Measurements from ENCODE around the gene GAB1. TPM values are rescaled to one million over a fixed set of nuclear protein-coding genes. Genes with fewer than 3 reads are reported as not detected.
A peak's percentile ranks its signal among the peaks of the same experiment; 100 is the strongest.

GAB1 gene
- total and polyA plus RNA-seq, 2 donors (not counting 1 experiment from before 2014, with no cell fraction given) = 4.7 to 10.8 TPM

- Histone ChIP-seq H3K9ac (ENCODE audit: low read length) (peak overlapping the region; percentile 81), H3K4me2 (replicated peaks; ENCODE audit: low read depth, low read length, poor library complexity, severe bottlenecking) (peak overlapping the region; percentile 76), H3K4me3 (ENCODE audit: control extremely low read depth in 1 of 5, extremely low read depth in 1 of 5, insufficient read depth in 1 of 5, low read depth in 2 of 5, low read length in 4 of 5) (peak overlapping the region; percentile 81 to 97 (median 93)), H3K4me1 (ENCODE audit: control insufficient read depth in 2 of 2, insufficient read depth in 2 of 2, low read length in 2 of 2) (peaks cover 28 to 29% of the 10 kb centered on the region in 2 donors), H3K9me3 (ENCODE audit: control extremely low read depth in 1 of 3, control insufficient read depth in 2 of 3, insufficient read depth in 1 of 3, low read length in 2 of 3) (no peaks in the 10 kb centered on the region), H2AFZ (ENCODE audit: insufficient read depth, low read depth, low read length, poor library complexity, severe bottlenecking) (peak overlapping the region; percentile 79), H3K79me2 (ENCODE audit: control insufficient read depth, insufficient read depth, low read length) (peaks cover 54% of the 10 kb centered on the region), H3K27me3 (replicated peaks in 1 of 4; ENCODE audit: control extremely low read depth in 1 of 4, control insufficient read depth in 3 of 4, insufficient read depth in 4 of 4, low read length in 3 of 4) (no peaks in the 10 kb centered on the region), H3K36me3 (replicated peaks in 1 of 2; ENCODE audit: control extremely low read depth in 1 of 2, control insufficient read depth in 1 of 2, extremely low read depth in 1 of 2, insufficient read depth in 2 of 2, low read length in 1 of 2) (peaks cover 3 to 13% of the 10 kb centered on the region in 2 experiments), H3K27ac (ENCODE audit: low read length in 2 of 2) (peak overlapping the region; percentile 94 to 99), H4K20me1 (ENCODE audit: control insufficient read depth, insufficient read depth, low read length, poor library complexity, severe bottlenecking) (peaks cover 41% of the 10 kb centered on the region)
- ATAC-seq (ENCODE audit: low read depth) (no peak), DNase-seq (no peak)
- Mint-ChIP-seq H3K9me3 (ENCODE audit: insufficient read depth) (no peaks in the 10 kb centered on the region), H3K27me3 (peaks cover 8% of the 10 kb centered on the region), H3K27ac (peak overlapping the region; percentile 100), H3K4me1 (peaks cover 43% of the 10 kb centered on the region), H3K4me3 (peak overlapping the region; percentile 100)
- TF ChIP-seq CTCF (IDR thresholded peaks at IDR 0.05) = no peak
- TF ChIP-seq EZH2 (IDR thresholded peaks at IDR 0.05; ENCODE audit: borderline replicate concordance, insufficient read depth, low read depth, low read length, poor library complexity, severe bottlenecking) = no peak
- under 1% methylated on average over 10 of the region's 13 CpGs for WGBS (ENCODE audit: insufficient coverage)
- POLR2A ChIA-PET = interaction anchor here (1.0 to 1.3 kb wide), 2 partner anchors 44 to 136 kb away, joined by 3 to 5 read pairs; no protein-coding TSS in a partner anchor
- CTCF ChIA-PET = interaction anchor here (2.6 kb wide), 1 partner anchor 45 kb away, joined by 10 read pairs; no protein-coding TSS in a partner anchor
- intact Hi-C loops (cut with micrococcal nuclease) = loop anchor here (5.0 kb wide), 1 partner anchor 1583 kb away; the partner anchor contains the start of genes ABCE1 and ANAPC10
Observed at GRCh38 chr4:143514169-143514495, 177.5 kb downstream of the GAB1 start.

GRCh38 chr4:143514497-143514896, 177.8 kb downstream of the GAB1 start:
- intact Hi-C loops (cut with micrococcal nuclease) = loop anchor here (5.0 kb wide), 1 partner anchor 1583 kb away; the partner anchor contains the start of genes ABCE1 and ANAPC10
- peaks cover 46% of the 10 kb centered on the region for H3K4me1 Mint-ChIP-seq

More at GRCh38 chr4:143514497-143514896, 177.8 kb downstream of the GAB1 start:
- Histone ChIP-seq H3K9me3 (ENCODE audit: control extremely low read depth in 1 of 3, control insufficient read depth in 2 of 3, insufficient read depth in 1 of 3, low read length in 2 of 3) (no peaks in the 10 kb centered on the region), H3K4me3 (ENCODE audit: control extremely low read depth in 1 of 5, extremely low read depth in 1 of 5, insufficient read depth in 1 of 5, low read depth in 2 of 5, low read length in 4 of 5) (peak overlapping the region; percentile 81 to 97 (median 93)), H4K20me1 (ENCODE audit: control insufficient read depth, insufficient read depth, low read length, poor library complexity, severe bottlenecking) (peaks cover 45% of the 10 kb centered on the region), H3K4me1 (ENCODE audit: control insufficient read depth in 2 of 2, insufficient read depth in 2 of 2, low read length in 2 of 2) (peaks cover 28 to 29% of the 10 kb centered on the region in 2 donors), H3K9ac (ENCODE audit: low read length) (peak overlapping the region; percentile 81), H3K27ac (ENCODE audit: low read length in 2 of 2) (peak overlapping the region; percentile 94 to 99), H2AFZ (ENCODE audit: insufficient read depth, low read depth, low read length, poor library complexity, severe bottlenecking) (peak overlapping the region; percentile 79), H3K4me2 (replicated peaks; ENCODE audit: low read depth, low read length, poor library complexity, severe bottlenecking) (peak overlapping the region; percentile 76), H3K79me2 (ENCODE audit: control insufficient read depth, insufficient read depth, low read length) (peaks cover 58% of the 10 kb centered on the region), H3K27me3 (replicated peaks in 1 of 4; ENCODE audit: control extremely low read depth in 1 of 4, control insufficient read depth in 3 of 4, insufficient read depth in 4 of 4, low read length in 3 of 4) (no peaks in the 10 kb centered on the region), H3K36me3 (replicated peaks in 1 of 2; ENCODE audit: control extremely low read depth in 1 of 2, control insufficient read depth in 1 of 2, extremely low read depth in 1 of 2, insufficient read depth in 2 of 2, low read length in 1 of 2) (peaks cover 3 to 16% of the 10 kb centered on the region in 2 experiments)
- Mint-ChIP-seq H3K4me3 (peak overlapping the region; percentile 100), H3K27ac (peak overlapping the region; percentile 100), H3K27me3 (peaks cover 8% of the 10 kb centered on the region), H3K9me3 (ENCODE audit: insufficient read depth) (no peaks in the 10 kb centered on the region)
- 2% methylated on average over 13 of the region's 18 CpGs for WGBS (ENCODE audit: insufficient coverage)
- ATAC-seq (ENCODE audit: low read depth) (no peak), DNase-seq (peak; percentile 26)
- CTCF ChIA-PET = interaction anchor here (2.6 kb wide), 1 partner anchor 44 kb away, joined by 10 read pairs; no protein-coding TSS in a partner anchor
- TF ChIP-seq CTCF (IDR thresholded peaks at IDR 0.05) (no peak), EZH2 (IDR thresholded peaks at IDR 0.05; ENCODE audit: borderline replicate concordance, insufficient read depth, low read depth, low read length, poor library complexity, severe bottlenecking) (no peak)
- POLR2A ChIA-PET = interaction anchor here (1.0 to 1.3 kb wide), 2 partner anchors 44 to 137 kb away, joined by 3 to 5 read pairs; no protein-coding TSS in a partner anchor
